GM18951 (cell line): ENCODE results near the gene COA1.

Source experiments
- POLR2A ChIP-seq: IDR thresholded peaks from 4 replicates; pipeline ENCODE4 v1.6.1; 2011; ENCODE audit warnings: mild to moderate bottlenecking; ENCODE audit not compliant: insufficient read length, insufficient read depth; ENCODE audit errors: extremely low read depth
- in situ Hi-C: fragments of 300-500 bp; cut with MboI; formaldehyde crosslinking; loops from one replicate; pipeline ENCODE4 v1.12.0; 2022; ENCODE audit warnings: low sequenced_read_pairs, mixed read lengths, inconsistent platforms; ENCODE audit not compliant: unreplicated experiment

COA1 gene

GRCh38 chr7:43656997-43657396 is 72.3 kb downstream of the COA1 start:
- in situ Hi-C loops: no loop called here
- no peak for TF ChIP-seq POLR2A

- no peak for TF ChIP-seq POLR2A
- in situ Hi-C loops: no loop called here
These were observed 73.7 kb downstream of the COA1 start for GRCh38 chr7:43655584-43655983.

- in situ Hi-C loops: no loop called here
- no peak for TF ChIP-seq POLR2A
These were observed 75.3 kb downstream of the COA1 start for GRCh38 chr7:43653891-43654504.

GRCh38 chr7:43653466-43653865 is 75.9 kb downstream of the COA1 start:
- TF ChIP-seq POLR2A: no peak
- in situ Hi-C loops: no loop called here

- in situ Hi-C loops: no loop called here
- no peak for TF ChIP-seq POLR2A
These were observed 77.0 kb downstream of the COA1 start for GRCh38 chr7:43652364-43652763.

GRCh38 chr7:43650457-43651052 is 78.8 kb downstream of the COA1 start:
- in situ Hi-C loops: no loop called here
- peak; percentile 17 for TF ChIP-seq POLR2A

GRCh38 chr7:43649755-43650274 is 79.5 kb downstream of the COA1 start:
- in situ Hi-C loops: no loop called here
- TF ChIP-seq POLR2A: no peak

GRCh38 chr7:43648473-43649406 is 80.6 kb downstream of the COA1 start:
- no peak for TF ChIP-seq POLR2A
- in situ Hi-C loops: no loop called here

GRCh38 chr7:43647673-43648472 is 81.5 kb downstream of the COA1 start:
- peak; percentile 31 for TF ChIP-seq POLR2A
- in situ Hi-C loops: no loop called here

- in situ Hi-C loops: no loop called here
- TF ChIP-seq POLR2A: no peak
These were observed 82.0 kb downstream of the COA1 start for GRCh38 chr7:43647339-43647672.

- in situ Hi-C loops: no loop called here
- peak; percentile 17 for TF ChIP-seq POLR2A
These were observed 82.6 kb downstream of the COA1 start for GRCh38 chr7:43646603-43647338.

- in situ Hi-C loops: no loop called here
- TF ChIP-seq POLR2A: no peak
These were observed 83.6 kb downstream of the COA1 start for GRCh38 chr7:43645699-43646226.
